Stimulated activated naive CD4-positive, alpha-beta T cell (primary cell): ENCODE measurements around the gene SLC35B2.

Experiments
- DNase-seq, 6 experiments: peaks; one replicate each; lab custom pipeline; 2025; lab: John Stamatoyannopoulos, UW

The SLC35B2 gene

GRCh38 chr6:44257025-44257752 lies at the start of gene SLC35B2:
Gene SLC35B2 (minus strand): TSS chr6:44257528. CDS start chr6:44257410, 118 bp downstream.
- peak; percentile 32 to 75 (median 58) for DNase-seq

GRCh38 chr6:44306710-44307109 lies 49.4 kb upstream of the SLC35B2 start:
- no peak for DNase-seq

GRCh38 chr6:44305200-44305725 lies 47.9 kb upstream of the SLC35B2 start:
- no peak for DNase-seq

- peak; percentile 14 to 45 (median 23) for DNase-seq
These were observed 47.2 kb upstream of the SLC35B2 start for GRCh38 chr6:44304282-44305199.

- DNase-seq: no peak
These were observed 46.5 kb upstream of the SLC35B2 start for GRCh38 chr6:44303842-44304241.

GRCh38 chr6:44302856-44303255 lies 45.5 kb upstream of the SLC35B2 start:
- no peak for DNase-seq

- no peak for DNase-seq
These were observed 44.6 kb upstream of the SLC35B2 start for GRCh38 chr6:44301782-44302564.

- DNase-seq: no peak
These were observed 43.8 kb upstream of the SLC35B2 start for GRCh38 chr6:44301106-44301505.

- DNase-seq: no peak
These were observed 43.0 kb upstream of the SLC35B2 start for GRCh38 chr6:44300292-44300823.

- DNase-seq: no peak
These were observed 41.5 kb upstream of the SLC35B2 start for GRCh38 chr6:44298864-44299263.

GRCh38 chr6:44298055-44298803 lies 40.9 kb upstream of the SLC35B2 start:
- no peak for DNase-seq

- DNase-seq: peak; percentile 14 to 64 (median 39)
These were observed 40.0 kb upstream of the SLC35B2 start for GRCh38 chr6:44297063-44298038.

- peak in 1 of 6 experiments; percentile 4 for DNase-seq
These were observed 37.8 kb upstream of the SLC35B2 start for GRCh38 chr6:44294832-44295791.

GRCh38 chr6:44292661-44293365 lies 35.5 kb upstream of the SLC35B2 start:
- no peak for DNase-seq

GRCh38 chr6:44291841-44292240 lies 34.5 kb upstream of the SLC35B2 start:
- DNase-seq: no peak

GRCh38 chr6:44289726-44290260 lies 32.5 kb upstream of the SLC35B2 start:
- DNase-seq: no peak

GRCh38 chr6:44286747-44287146 lies 29.4 kb upstream of the SLC35B2 start:
- no peak for DNase-seq

- DNase-seq: no peak
These were observed 28.9 kb upstream of the SLC35B2 start for GRCh38 chr6:44286285-44286565.
